ENCODE results near the gene ASTL.

DNA sequence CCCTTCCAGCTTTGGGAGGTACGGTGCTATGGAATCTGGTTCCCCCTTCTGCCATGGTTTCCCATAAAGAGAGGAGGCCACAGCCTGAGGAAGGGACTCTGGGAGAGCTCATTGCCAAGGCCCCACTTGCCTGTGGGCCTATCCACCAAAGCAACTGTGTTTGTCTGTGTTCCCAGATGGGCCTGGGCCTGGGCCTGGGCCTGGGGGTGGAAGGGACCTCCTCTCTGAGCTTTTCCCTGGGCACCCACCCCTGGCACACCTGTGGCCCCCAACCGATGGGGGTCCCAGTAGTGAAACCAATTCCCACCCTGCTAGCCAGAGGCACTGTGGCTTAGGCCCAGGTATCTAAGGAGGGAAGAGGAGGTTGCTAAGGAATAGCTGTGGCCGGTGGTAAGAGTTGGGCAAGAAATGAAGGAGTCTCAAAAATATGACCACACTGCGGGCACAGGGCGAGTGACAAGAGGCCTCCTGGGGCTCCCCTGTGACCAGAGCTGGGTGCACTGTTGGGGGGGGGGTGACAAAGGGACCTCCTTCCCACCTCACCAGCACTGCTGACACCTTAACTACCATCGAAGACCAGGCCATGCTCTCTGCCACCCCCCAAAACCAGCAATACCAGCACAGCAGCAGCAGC is 11.8 kb upstream of the ASTL start:
- TF ChIP-seq, protein P1, sequence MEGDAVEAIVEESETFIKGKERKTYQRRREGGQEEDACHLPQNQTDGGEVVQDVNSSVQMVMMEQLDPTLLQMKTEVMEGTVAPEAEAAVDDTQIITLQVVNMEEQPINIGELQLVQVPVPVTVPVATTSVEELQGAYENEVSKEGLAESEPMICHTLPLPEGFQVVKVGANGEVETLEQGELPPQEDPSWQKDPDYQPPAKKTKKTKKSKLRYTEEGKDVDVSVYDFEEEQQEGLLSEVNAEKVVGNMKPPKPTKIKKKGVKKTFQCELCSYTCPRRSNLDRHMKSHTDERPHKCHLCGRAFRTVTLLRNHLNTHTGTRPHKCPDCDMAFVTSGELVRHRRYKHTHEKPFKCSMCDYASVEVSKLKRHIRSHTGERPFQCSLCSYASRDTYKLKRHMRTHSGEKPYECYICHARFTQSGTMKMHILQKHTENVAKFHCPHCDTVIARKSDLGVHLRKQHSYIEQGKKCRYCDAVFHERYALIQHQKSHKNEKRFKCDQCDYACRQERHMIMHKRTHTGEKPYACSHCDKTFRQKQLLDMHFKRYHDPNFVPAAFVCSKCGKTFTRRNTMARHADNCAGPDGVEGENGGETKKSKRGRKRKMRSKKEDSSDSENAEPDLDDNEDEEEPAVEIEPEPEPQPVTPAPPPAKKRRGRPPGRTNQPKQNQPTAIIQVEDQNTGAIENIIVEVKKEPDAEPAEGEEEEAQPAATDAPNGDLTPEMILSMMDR (IDR thresholded peaks at IDR 0.05), result no peak
- TF ChIP-seq ESRRA (CRISPR knock-in tag; IDR thresholded peaks at IDR 0.05; ENCODE audit: borderline replicate concordance), result no peak
